OCI-LY7 (cell line): ENCODE results near the gene STX8.

ENCODE experiments used
- CTCF ChIP-seq: fragments of 200-600 bp; sonication (generic); conservative IDR thresholded peaks from 2 replicates; pipeline ENCODE4 v1.5.1; 2014; ENCODE audit warnings: mild to moderate bottlenecking, antibody characterized with exemption, low read length, moderate library complexity, mixed read lengths
- EZH2phosphoT487 ChIP-seq: fragments of 200-600 bp; sonication (generic); IDR thresholded peaks from 2 replicates; pipeline ENCODE4 v1.6.1; 2018; ENCODE audit warnings: low read depth, borderline replicate concordance, mild to moderate bottlenecking, mixed run types, antibody characterized with exemption, low read length, moderate library complexity, mixed read lengths

- TF ChIP-seq EZH2phosphoT487 (no peak), CTCF (no peak)
Observed at GRCh38 chr17:9307313-9307998, 268.2 kb downstream of the STX8 start.
